22Rv1 (cell line): ENCODE results near the gene STOX2.

Experiments used
- H3K27ac ChIP-seq: fragments of 450-650 bp; 2 replicates; pipeline ENCODE4 v1.5.1; 2017
- CTCF ChIP-seq: fragments of 450-650 bp; IDR thresholded peaks from 2 replicates; pipeline ENCODE4 v1.5.1; 2017; ENCODE audit warnings: mild to moderate bottlenecking
- ZFX ChIP-seq: fragments of 450-650 bp; IDR thresholded peaks from 2 replicates; pipeline ENCODE4 v1.6.1; 2017; ENCODE audit warnings: antibody characterized with exemption, borderline replicate concordance

STOX2 gene

GRCh38 chr4:183907871-183908683, 3.0 kb downstream of the STOX2 start:
- no peak for TF ChIP-seq ZFX
- no peak for TF ChIP-seq CTCF
- no peak overlapping the region for H3K27ac ChIP-seq

GRCh38 chr4:183909187-183909586, 4.1 kb downstream of the STOX2 start:
- H3K27ac ChIP-seq: no peak overlapping the region
- TF ChIP-seq CTCF: no peak

GRCh38 chr4:183909801-183910200, 4.7 kb downstream of the STOX2 start:
- no peak overlapping the region for H3K27ac ChIP-seq
- no peak for TF ChIP-seq ZFX
- no peak for TF ChIP-seq CTCF

GRCh38 chr4:183912585-183912984, 7.5 kb downstream of the STOX2 start:
- H3K27ac ChIP-seq: no peak overlapping the region
- no peak for TF ChIP-seq ZFX
- TF ChIP-seq CTCF: no peak

- no peak overlapping the region for H3K27ac ChIP-seq
- TF ChIP-seq CTCF (no peak), ZFX (no peak)
Measured at GRCh38 chr4:183915976-183916375, 10.9 kb downstream of the STOX2 start.

- H3K27ac ChIP-seq: no peak overlapping the region
- TF ChIP-seq CTCF (no peak), ZFX (no peak)
Measured at GRCh38 chr4:183918696-183919095, 13.6 kb downstream of the STOX2 start.

GRCh38 chr4:183919141-183919540, 14.0 kb downstream of the STOX2 start:
- TF ChIP-seq ZFX: no peak
- no peak for TF ChIP-seq CTCF
- no peak overlapping the region for H3K27ac ChIP-seq
